Adrenal gland (tissue), 12 donors: ENCODE results near the gene RETREG1. TPM values are rescaled to one million over a fixed set of nuclear protein-coding genes. Genes with fewer than 3 reads are reported as not detected.

Source experiments
- DNase-seq, 7 donors: peaks; one replicate each; pipeline ENCODE4 v3.0.0-alpha.2; 2019 to 2020
- H3K27ac ChIP-seq, 5 donors: fragments of 200-600 bp; sonication (generic) in 4 of 5; 1 replicate in 3 of 5; 2 replicates in 2 of 5; pipeline versions ENCODE4 v1.5.1 to v1.8.0; 2016 to 2020; ENCODE audit warnings: mild to moderate bottlenecking in 1 of 5
- H3K27me3 ChIP-seq: fragments of 200-600 bp; 2 replicates; pipeline ENCODE4 v1.8.0; 2021
- H3K36me3 ChIP-seq, 2 donors: fragments of 200-600 bp; replicated peaks in 1 of 2; 1 replicate in 1 of 2; 2 replicates in 1 of 2; pipeline versions ENCODE4 v1.5.1 to v1.8.0; 2018 to 2022
- H3K4me1 ChIP-seq, 2 donors: fragments of 200-600 bp; replicated peaks in 1 of 2; 1 replicate in 1 of 2; 2 replicates in 1 of 2; pipeline versions ENCODE4 v1.5.1 to v1.8.0; 2018 to 2021
- H3K4me3 ChIP-seq, 4 donors: fragments of 200-600 bp; sonication (generic) in 3 of 4; one replicate each; pipeline ENCODE4 v1.5.1; 2016 to 2018
- H3K9me3 ChIP-seq, 3 donors: fragments of 200-600 bp; sonication (generic) in 1 of 3; replicated peaks in 1 of 3; 1 replicate in 2 of 3; 2 replicates in 1 of 3; pipeline versions ENCODE4 v1.5.1 to v1.8.0; 2016 to 2021
- POLR2A ChIP-seq, 2 donors: fragments of 450-650 bp; IDR thresholded peaks; one replicate each; pipeline ENCODE4 v1.6.1; 2017; ENCODE audit warnings: antibody characterized with exemption in 2 of 2, mild to moderate bottlenecking in 2 of 2, moderate library complexity in 1 of 2
- WGBS, 4 donors: extraction: QIAGEN DNeasy Blood & Tissue Kit in 2 of 4; methylation state at CpG; one replicate each; pipeline versions ENCODE4 v1.1.5 to v1.1.7; 2013 to 2017; 5-methylcytosine and 5-hydroxymethylcytosine counted together
- intact Hi-C, 2 donors: fragments of 100-400 bp; cut with DNase I; formaldehyde crosslinking; loops; one replicate each; pipeline versions ENCODE4 v1.14.1 to v1.15.0; 2022 to 2023
- polyA plus RNA-seq, 3 donors: library from polyadenylated mRNA; stranded (reverse); fragments of 200-250 nt in 2 of 3; fragments of 350-450 nt in 1 of 3; fragmentation: Illumina TruSeq in 1 of 3; extraction: RNeasy Lipid Tissue Mini Kit (QIAGEN cat#74804) in 1 of 3; gene quantifications; one replicate each; pipeline ENCODE4 v1.2.3, GENCODE V29; 2013 to 2014
- total RNA-seq, 9 donors: library from RNA; depleted of rRNA in 4 of 9; stranded (reverse); fragments of >200 nt in 4 of 9; fragments of 120-200 nt in 1 of 9; fragmentation: NEBNext Ultra II Directional in 1 of 9; extraction: Animal tissue kit (Norgen Biotek cat#: 25700) in 1 of 9; gene quantifications; one replicate each; pipeline versions ENCODE4 v1.1.0 to v1.2.4, GENCODE V29; 2013 to 2023
- TF ChIP-seq, protein P1 (sequence below), 6 experiments: fragments of 450-650 bp in 4 of 6; fragments of 200-600 bp in 2 of 6; sonication (generic) in 1 of 6; IDR thresholded peaks; 1 replicate in 5 of 6; 2 replicates in 1 of 6; pipeline versions ENCODE4 v1.5.1 to v1.8.0; 2016 to 2021; ENCODE audit warnings: antibody characterized with exemption in 6 of 6, mild to moderate bottlenecking in 2 of 6, moderate library complexity in 1 of 6
- donor health status: healthy with polysubstance abuse.
- donor health status: Bipolar disorder and iron deficiency.
- donor health status: DM: yes; HTN: yes; CAD: no.
- donor health status: DM: no; HTN: no; CAD: no.
- donor health status: DM: no; HTN: no; CAD: no.
- donor health status: DM: yes; HTN: yes; CAD: no.

The RETREG1 gene
- total and polyA plus RNA-seq, 12 donors: 0.06 to 5.9 (median 2.1) TPM

DNA sequence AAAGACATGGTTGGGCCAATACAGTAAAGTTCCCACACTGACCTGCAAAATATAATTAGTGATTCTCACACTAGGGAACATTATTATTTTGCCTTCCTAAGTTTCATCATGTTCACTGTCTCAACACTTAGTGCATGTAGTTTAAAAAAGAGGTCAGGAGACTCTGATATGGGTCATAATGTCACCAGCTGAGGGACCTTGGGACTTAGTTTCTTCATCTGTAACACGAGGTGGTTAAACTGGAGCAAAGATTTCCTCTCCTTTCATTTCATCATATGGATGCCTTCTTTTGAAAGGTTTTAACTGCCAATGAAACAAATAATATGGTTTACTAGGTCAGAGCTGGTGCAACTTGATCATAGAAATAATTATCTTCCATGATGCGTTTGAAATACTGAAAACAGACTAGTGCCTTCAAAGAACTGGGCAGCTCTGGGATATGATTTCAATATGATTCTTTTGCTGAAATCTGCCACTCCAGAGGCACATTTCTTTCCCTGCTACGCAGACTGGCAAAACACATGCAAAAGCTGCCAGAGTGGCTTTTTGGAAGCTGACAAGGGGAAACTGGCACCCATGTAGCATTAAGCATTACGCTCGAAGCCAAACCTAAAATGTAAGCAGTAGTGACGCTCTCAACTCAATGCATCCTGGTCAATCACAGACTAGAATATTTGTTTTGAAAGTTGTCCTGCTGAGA, 20.8 kb downstream of the RETREG1 start:
- TF ChIP-seq, protein P1, sequence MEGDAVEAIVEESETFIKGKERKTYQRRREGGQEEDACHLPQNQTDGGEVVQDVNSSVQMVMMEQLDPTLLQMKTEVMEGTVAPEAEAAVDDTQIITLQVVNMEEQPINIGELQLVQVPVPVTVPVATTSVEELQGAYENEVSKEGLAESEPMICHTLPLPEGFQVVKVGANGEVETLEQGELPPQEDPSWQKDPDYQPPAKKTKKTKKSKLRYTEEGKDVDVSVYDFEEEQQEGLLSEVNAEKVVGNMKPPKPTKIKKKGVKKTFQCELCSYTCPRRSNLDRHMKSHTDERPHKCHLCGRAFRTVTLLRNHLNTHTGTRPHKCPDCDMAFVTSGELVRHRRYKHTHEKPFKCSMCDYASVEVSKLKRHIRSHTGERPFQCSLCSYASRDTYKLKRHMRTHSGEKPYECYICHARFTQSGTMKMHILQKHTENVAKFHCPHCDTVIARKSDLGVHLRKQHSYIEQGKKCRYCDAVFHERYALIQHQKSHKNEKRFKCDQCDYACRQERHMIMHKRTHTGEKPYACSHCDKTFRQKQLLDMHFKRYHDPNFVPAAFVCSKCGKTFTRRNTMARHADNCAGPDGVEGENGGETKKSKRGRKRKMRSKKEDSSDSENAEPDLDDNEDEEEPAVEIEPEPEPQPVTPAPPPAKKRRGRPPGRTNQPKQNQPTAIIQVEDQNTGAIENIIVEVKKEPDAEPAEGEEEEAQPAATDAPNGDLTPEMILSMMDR (IDR thresholded peaks at IDR 0.05): no peak
- no peak for TF ChIP-seq POLR2A (IDR thresholded peaks at IDR 0.05)
- intact Hi-C loops: no loop called here
- no peaks in the 10 kb centered on the region for H3K4me1 ChIP-seq
- DNase-seq: no peak
- no peak overlapping the region for H3K4me3 ChIP-seq
- H3K27ac ChIP-seq: no peak overlapping the region
- no peaks in the 10 kb centered on the region for H3K36me3 ChIP-seq
- no peaks in the 10 kb centered on the region for H3K27me3 ChIP-seq
- no peaks in the 10 kb centered on the region for H3K9me3 ChIP-seq
- WGBS, 4 donors: 77 to 84% (median 84%) methylated on average over 6 of the region's 6 CpGs

DNA sequence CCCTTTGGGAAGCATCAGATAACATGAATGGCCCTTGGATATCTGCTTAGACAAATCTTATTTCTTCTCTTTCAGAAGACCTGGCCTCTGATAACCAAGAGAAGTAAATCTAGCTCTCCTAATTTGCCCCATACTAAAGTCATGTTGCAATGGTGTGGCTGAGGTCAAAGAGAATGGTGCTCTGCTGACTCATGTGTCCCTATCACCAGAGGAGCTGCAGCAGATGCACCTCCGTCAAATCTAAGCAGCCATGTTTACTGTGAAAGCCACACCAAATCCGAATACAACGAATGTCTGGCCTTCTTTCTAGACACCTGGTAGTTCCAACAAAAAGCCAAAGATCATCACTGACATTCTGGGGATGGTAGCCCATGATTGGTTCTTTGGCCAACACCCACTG, 23.2 kb downstream of the RETREG1 start:
- Histone ChIP-seq H3K4me3 (no peak overlapping the region), H3K4me1 (no peaks in the 10 kb centered on the region), H3K9me3 (no peaks in the 10 kb centered on the region), H3K27ac (no peak overlapping the region), H3K36me3 (no peaks in the 10 kb centered on the region), H3K27me3 (no peaks in the 10 kb centered on the region)
- DNase-seq: no peak
- 74 to 90% (median 82%) methylated on average over 2 to 3 of the region's 3 CpGs for WGBS, 4 donors
- intact Hi-C loops: no loop called here
- TF ChIP-seq POLR2A (IDR thresholded peaks at IDR 0.05): no peak
- TF ChIP-seq, protein P1 (IDR thresholded peaks at IDR 0.05): no peak

DNA sequence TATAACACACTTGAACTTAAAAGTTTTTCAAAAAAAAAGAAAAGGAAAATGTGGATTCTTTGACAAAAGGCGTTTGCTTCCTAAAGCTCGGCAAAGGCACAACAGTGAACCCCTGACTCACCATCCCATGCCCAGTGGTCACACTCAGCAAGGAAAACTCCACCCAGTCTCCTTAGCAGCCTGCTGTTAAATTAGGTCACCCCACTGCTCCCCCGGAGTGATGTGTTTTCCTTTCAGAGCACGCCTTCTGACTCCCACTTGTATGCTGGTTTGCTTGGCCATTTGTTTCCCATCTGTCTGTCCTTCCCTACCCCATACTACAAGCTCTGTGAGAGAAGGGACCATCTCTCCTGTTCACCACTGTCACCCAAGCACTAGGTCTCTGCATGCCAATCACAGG, 23.8 kb downstream of the RETREG1 start:
- WGBS, 4 donors: 64 to 71% (median 67%) methylated on average over 4 of the region's 4 CpGs
- no peak overlapping the region for H3K4me3 ChIP-seq
- no peaks in the 10 kb centered on the region for H3K36me3 ChIP-seq
- intact Hi-C loops: no loop called here
- H3K27ac ChIP-seq: no peak overlapping the region
- DNase-seq: no peak
- no peaks in the 10 kb centered on the region for H3K27me3 ChIP-seq
- TF ChIP-seq POLR2A (IDR thresholded peaks at IDR 0.05): no peak
- TF ChIP-seq, protein P1 (IDR thresholded peaks at IDR 0.05): no peak
- H3K9me3 ChIP-seq: no peaks in the 10 kb centered on the region
- no peaks in the 10 kb centered on the region for H3K4me1 ChIP-seq

DNA sequence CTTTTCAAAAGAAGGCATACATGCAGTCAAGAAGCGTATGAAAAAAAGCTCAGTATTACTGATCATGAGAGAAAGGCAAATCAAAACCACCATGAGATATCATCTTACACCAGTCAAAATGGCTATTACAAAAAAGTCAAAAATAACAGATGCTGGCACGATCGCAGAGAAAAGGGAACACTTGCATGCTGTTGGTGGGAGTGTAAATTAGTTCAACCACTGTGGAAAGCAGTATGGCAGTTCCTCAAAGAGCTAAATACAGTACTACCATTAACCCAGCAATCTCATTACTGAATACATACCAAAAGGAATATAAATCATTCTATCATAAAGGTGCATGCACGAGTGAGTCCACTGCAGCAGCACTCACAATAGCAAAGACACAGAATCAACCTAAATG, 24.5 kb downstream of the RETREG1 start:
- Histone ChIP-seq H3K4me1 (no peaks in the 10 kb centered on the region), H3K27ac (no peak overlapping the region), H3K4me3 (no peak overlapping the region), H3K27me3 (no peaks in the 10 kb centered on the region), H3K9me3 (no peaks in the 10 kb centered on the region), H3K36me3 (no peaks in the 10 kb centered on the region)
- DNase-seq: no peak
- TF ChIP-seq, protein P1 (IDR thresholded peaks at IDR 0.05): no peak
- TF ChIP-seq POLR2A (IDR thresholded peaks at IDR 0.05): no peak
- WGBS, 4 donors: 69 to 85% (median 76%) methylated on average over 4 of the region's 4 CpGs
- intact Hi-C loops: no loop called here
